SK-N-SH treated with all-trans-retinoic acid at 6 μM for 48 hours (cell line): ENCODE results near the gene IKZF2.

ENCODE experiments used
- ATAC-seq: fragments of 200-7000 bp; cut with Tn5 transposase; 3 replicates; pipeline ENCODE4 v1.9.1; 2020; ENCODE audit warnings: mild to moderate bottlenecking, moderate library complexity
- ARNTL ChIP-seq: fragments of 450-650 bp; formaldehyde crosslinking; IDR thresholded peaks from 2 replicates; pipeline ENCODE4 v1.5.0; 2020; ENCODE audit warnings: low read depth, mild to moderate bottlenecking, moderate library complexity, borderline replicate concordance
- BACH2 ChIP-seq: fragments of 250-450 bp; sonication (Bioruptor Pico); IDR thresholded peaks from 2 replicates; pipeline ENCODE4 v1.9.0; 2021; ENCODE audit warnings: mild to moderate bottlenecking, borderline replicate concordance
- CREB5 ChIP-seq: fragments of 250-450 bp; sonication (Bioruptor Pico); IDR thresholded peaks from 2 replicates; pipeline ENCODE4 v1.5.1; 2020; ENCODE audit warnings: low read depth, mild to moderate bottlenecking, moderate library complexity
- CSDC2 ChIP-seq: fragments of 250-450 bp; sonication (Bioruptor Pico); IDR thresholded peaks from 2 replicates; pipeline ENCODE4 v1.5.0; 2020; ENCODE audit warnings: mild to moderate bottlenecking, moderate library complexity
- CSRNP3 ChIP-seq: fragments of 250-450 bp; sonication (Bioruptor Pico); IDR thresholded peaks from 2 replicates; pipeline ENCODE4 v1.5.1; 2021; ENCODE audit warnings: mild to moderate bottlenecking, moderate library complexity
- ESRRG ChIP-seq: fragments of 250-450 bp; sonication (Bioruptor Pico); IDR thresholded peaks from 2 replicates; pipeline ENCODE4 v1.6.1; 2021; ENCODE audit warnings: mild to moderate bottlenecking
- GLIS3 ChIP-seq: fragments of 250-450 bp; sonication (Bioruptor Pico); IDR thresholded peaks from 2 replicates; pipeline ENCODE4 v1.5.0; 2020; ENCODE audit warnings: mild to moderate bottlenecking, moderate library complexity
- ISL1 ChIP-seq: fragments of 250-450 bp; sonication (Bioruptor Pico); IDR thresholded peaks from 2 replicates; pipeline ENCODE4 v2.1.2; 2022; ENCODE audit warnings: mild to moderate bottlenecking, moderate library complexity
- OSR1 ChIP-seq: fragments of 250-450 bp; sonication (Bioruptor Pico); IDR thresholded peaks from 2 replicates; pipeline ENCODE4 v1.8.0; 2022; ENCODE audit warnings: moderate library complexity, mild to moderate bottlenecking, inconsistent platforms
- PATZ1 ChIP-seq: fragments of 250-450 bp; sonication (Bioruptor Pico); IDR thresholded peaks from 2 replicates; pipeline ENCODE4 v1.8.0; 2020; ENCODE audit warnings: mild to moderate bottlenecking, moderate library complexity, borderline replicate concordance
- POU6F1 ChIP-seq: fragments of 250-450 bp; sonication (Bioruptor Pico); IDR thresholded peaks from 2 replicates; pipeline ENCODE4 v1.8.0; 2021; ENCODE audit warnings: low read depth, mild to moderate bottlenecking, moderate library complexity, borderline replicate concordance
- RARB ChIP-seq: fragments of 250-450 bp; sonication (Bioruptor Pico); IDR thresholded peaks from 2 replicates; pipeline ENCODE4 v1.8.0; 2021; ENCODE audit warnings: mild to moderate bottlenecking, moderate library complexity
- SNAI2 ChIP-seq: fragments of 250-450 bp; sonication (Bioruptor Pico); IDR thresholded peaks from 2 replicates; pipeline ENCODE4 v1.5.0; 2020; ENCODE audit warnings: mild to moderate bottlenecking, moderate library complexity
- TCF4 ChIP-seq: fragments of 250-450 bp; sonication (Bioruptor Pico); IDR thresholded peaks from 2 replicates; pipeline ENCODE4 v1.8.0; 2021; ENCODE audit warnings: mild to moderate bottlenecking, moderate library complexity, borderline replicate concordance
- TOX ChIP-seq: fragments of 250-450 bp; sonication (Bioruptor Pico); IDR thresholded peaks from 2 replicates; pipeline ENCODE4 v1.8.0; 2021; ENCODE audit warnings: mild to moderate bottlenecking, moderate library complexity, borderline replicate concordance
- TSHZ2 ChIP-seq: fragments of 250-450 bp; sonication (Bioruptor Pico); IDR thresholded peaks from 2 replicates; pipeline ENCODE4 v1.5.0; 2020; ENCODE audit warnings: mild to moderate bottlenecking, moderate library complexity
- ZC3H10 ChIP-seq: fragments of 250-450 bp; sonication (Bioruptor Pico); IDR thresholded peaks from 2 replicates; pipeline ENCODE4 v1.5.1; 2021; ENCODE audit warnings: mild to moderate bottlenecking, moderate library complexity
- ZFP3 ChIP-seq: fragments of 250-450 bp; sonication (Bioruptor Pico); IDR thresholded peaks from 2 replicates; pipeline ENCODE4 v1.5.0; 2020; ENCODE audit warnings: mild to moderate bottlenecking, moderate library complexity
- ZFP30 ChIP-seq: fragments of 450-650 bp; formaldehyde crosslinking; IDR thresholded peaks from 2 replicates; pipeline ENCODE4 v1.5.0; 2022; ENCODE audit warnings: mild to moderate bottlenecking, moderate library complexity
- ZNF565 ChIP-seq: fragments of 450-650 bp; formaldehyde crosslinking; conservative IDR thresholded peaks from 2 replicates; pipeline ENCODE4 v1.5.0; 2020; ENCODE audit warnings: low read depth, mild to moderate bottlenecking, moderate library complexity
- ZNF70 ChIP-seq: fragments of 450-650 bp; formaldehyde crosslinking; IDR thresholded peaks from 2 replicates; pipeline ENCODE4 v1.5.0; 2020; ENCODE audit warnings: mild to moderate bottlenecking, moderate library complexity
- ZNF8 ChIP-seq: fragments of 450-650 bp; formaldehyde crosslinking; IDR thresholded peaks from 2 replicates; pipeline ENCODE4 v1.5.0; 2020; ENCODE audit warnings: mild to moderate bottlenecking, moderate library complexity

IKZF2 gene

GRCh38 chr2:213149294-213149875, 2.0 kb downstream of the IKZF2 start:
- no peak for ATAC-seq
- TF ChIP-seq TCF4 (CRISPR knock-in tag) (no peak), BACH2 (no peak), ARNTL (CRISPR knock-in tag) (no peak), ISL1 (no peak), CSRNP3 (CRISPR knock-in tag) (no peak), OSR1 (no peak), PATZ1 (CRISPR knock-in tag) (no peak), GLIS3 (CRISPR knock-in tag) (no peak), SNAI2 (CRISPR knock-in tag) (no peak), CREB5 (CRISPR knock-in tag) (no peak), ZFP30 (CRISPR knock-in tag) (no peak), TSHZ2 (CRISPR knock-in tag) (no peak), TOX (no peak), ESRRG (no peak), ZNF8 (no peak), ZNF565 (no peak), ZNF70 (CRISPR knock-in tag) (no peak), ZFP3 (CRISPR knock-in tag) (no peak), RARB (CRISPR knock-in tag) (no peak), CSDC2 (CRISPR knock-in tag) (no peak)

- no peak for ATAC-seq
Measured at GRCh38 chr2:213148572-213149261, 2.7 kb downstream of the IKZF2 start.

More at GRCh38 chr2:213148572-213149261, 2.7 kb downstream of the IKZF2 start:
- TF ChIP-seq POU6F1 (CRISPR knock-in tag) (no peak), PATZ1 (CRISPR knock-in tag) (no peak), ZC3H10 (CRISPR knock-in tag) (no peak), TCF4 (CRISPR knock-in tag) (no peak), ARNTL (CRISPR knock-in tag) (no peak)
- TF ChIP-seq, all 23 proteins: peak for 0
